Upper lobe of right lung (tissue), 1 donor: ENCODE data around the gene GALNT14. TPM values are rescaled to one million over a fixed set of nuclear protein-coding genes. Genes with fewer than 3 reads are reported as not detected.

Source experiments
- ATAC-seq: fragments of 200-7000 bp; cut with Tn5 transposase; one replicate; pipeline ENCODE4 v1.9.1; 2020; ENCODE audit warnings: mild to moderate bottlenecking, moderate library complexity
- DNase-seq: peaks from one replicate; pipeline ENCODE4 v3.0.0-alpha.2; 2020
- H3K27ac ChIP-seq: fragments of 200-600 bp; one replicate; pipeline ENCODE4 v1.8.0; 2022
- H3K27me3 ChIP-seq: fragments of 200-600 bp; one replicate; pipeline ENCODE4 v1.8.0; 2022; ENCODE audit warnings: mild to moderate bottlenecking
- H3K36me3 ChIP-seq: fragments of 200-600 bp; one replicate; pipeline ENCODE4 v1.8.0; 2022
- H3K4me1 ChIP-seq: fragments of 200-600 bp; one replicate; pipeline ENCODE4 v1.8.0; 2022
- H3K4me3 ChIP-seq: fragments of 200-600 bp; one replicate; pipeline ENCODE4 v1.8.0; 2022; ENCODE audit warnings: mild to moderate bottlenecking
- H3K9me3 ChIP-seq: fragments of 200-600 bp; one replicate; pipeline ENCODE4 v1.8.0; 2022
- intact Hi-C: fragments of 100-400 bp; cut with DNase I; formaldehyde crosslinking; loops from one replicate; pipeline ENCODE4 v1.11.0; 2022
- total RNA-seq: library from RNA; stranded (reverse); fragmentation: NEBNext Ultra II Directional; extraction: Animal tissue kit (Norgen Biotek cat#: 25700); gene quantifications from one replicate; pipeline ENCODE4 v1.2.1, GENCODE V29; 2021
- TF ChIP-seq, protein P1 (sequence below): fragments of 200-600 bp; IDR thresholded peaks from one replicate; pipeline ENCODE4 v1.8.0; 2022; ENCODE audit warnings: antibody characterized with exemption
- donor health status: DM: no; HTN: yes; CAD: no; lungs with severe emphysema.

GALNT14 gene
- total RNA-seq, 1 donor from 2014 or later: 0.81 TPM

DNA sequence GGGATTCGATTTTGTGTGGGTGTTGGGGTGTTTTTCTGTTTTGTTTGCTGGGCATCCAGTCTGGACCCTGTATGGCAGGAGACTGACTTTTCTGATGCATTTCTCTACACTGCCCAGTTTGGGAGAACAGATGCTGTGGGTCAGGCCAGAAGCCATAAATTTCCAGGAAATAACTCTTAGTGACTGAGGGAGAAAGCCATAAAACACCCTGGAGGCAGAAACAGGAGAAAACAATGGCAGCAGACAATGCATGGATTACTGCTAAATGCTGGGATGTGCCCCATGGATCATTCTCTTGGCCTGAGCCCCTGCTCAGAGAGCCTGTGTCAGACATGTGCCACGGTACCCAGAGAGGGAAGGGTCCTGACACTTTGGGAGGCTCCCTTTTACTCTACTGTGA, 197.4 kb downstream of the GALNT14 start:
- intact Hi-C loops: no loop called here
- Histone ChIP-seq H3K36me3 (no peaks in the 10 kb centered on the region), H3K9me3 (no peaks in the 10 kb centered on the region), H3K4me3 (no peak overlapping the region), H3K4me1 (no peaks in the 10 kb centered on the region), H3K27ac (no peak overlapping the region), H3K27me3 (no peaks in the 10 kb centered on the region)
- ATAC-seq (no peak), DNase-seq (no peak)
- TF ChIP-seq, protein P1, sequence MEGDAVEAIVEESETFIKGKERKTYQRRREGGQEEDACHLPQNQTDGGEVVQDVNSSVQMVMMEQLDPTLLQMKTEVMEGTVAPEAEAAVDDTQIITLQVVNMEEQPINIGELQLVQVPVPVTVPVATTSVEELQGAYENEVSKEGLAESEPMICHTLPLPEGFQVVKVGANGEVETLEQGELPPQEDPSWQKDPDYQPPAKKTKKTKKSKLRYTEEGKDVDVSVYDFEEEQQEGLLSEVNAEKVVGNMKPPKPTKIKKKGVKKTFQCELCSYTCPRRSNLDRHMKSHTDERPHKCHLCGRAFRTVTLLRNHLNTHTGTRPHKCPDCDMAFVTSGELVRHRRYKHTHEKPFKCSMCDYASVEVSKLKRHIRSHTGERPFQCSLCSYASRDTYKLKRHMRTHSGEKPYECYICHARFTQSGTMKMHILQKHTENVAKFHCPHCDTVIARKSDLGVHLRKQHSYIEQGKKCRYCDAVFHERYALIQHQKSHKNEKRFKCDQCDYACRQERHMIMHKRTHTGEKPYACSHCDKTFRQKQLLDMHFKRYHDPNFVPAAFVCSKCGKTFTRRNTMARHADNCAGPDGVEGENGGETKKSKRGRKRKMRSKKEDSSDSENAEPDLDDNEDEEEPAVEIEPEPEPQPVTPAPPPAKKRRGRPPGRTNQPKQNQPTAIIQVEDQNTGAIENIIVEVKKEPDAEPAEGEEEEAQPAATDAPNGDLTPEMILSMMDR: no peak

DNA sequence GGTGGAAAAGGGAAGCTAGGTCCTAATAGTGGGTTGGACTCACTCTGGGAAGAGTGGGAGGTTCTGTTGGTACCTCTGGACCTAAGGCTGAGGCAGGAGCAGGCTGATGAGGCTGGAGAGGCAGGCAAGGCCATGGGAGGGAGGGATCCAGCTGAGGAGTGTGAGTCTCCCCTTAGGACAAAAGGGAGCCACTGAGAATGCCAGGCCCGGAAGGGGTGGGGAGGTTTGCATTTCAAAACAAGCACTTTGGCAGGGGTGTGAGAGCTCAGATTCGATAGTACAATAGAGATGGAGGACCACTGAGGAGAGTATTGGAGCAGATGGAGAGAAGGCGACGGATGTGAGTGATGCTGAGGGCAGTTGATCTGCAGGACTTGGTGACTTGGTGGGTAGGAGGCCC, 198.9 kb downstream of the GALNT14 start:
- no peak for ATAC-seq
- no peaks in the 10 kb centered on the region for H3K36me3 ChIP-seq
- intact Hi-C loops: no loop called here

DNA sequence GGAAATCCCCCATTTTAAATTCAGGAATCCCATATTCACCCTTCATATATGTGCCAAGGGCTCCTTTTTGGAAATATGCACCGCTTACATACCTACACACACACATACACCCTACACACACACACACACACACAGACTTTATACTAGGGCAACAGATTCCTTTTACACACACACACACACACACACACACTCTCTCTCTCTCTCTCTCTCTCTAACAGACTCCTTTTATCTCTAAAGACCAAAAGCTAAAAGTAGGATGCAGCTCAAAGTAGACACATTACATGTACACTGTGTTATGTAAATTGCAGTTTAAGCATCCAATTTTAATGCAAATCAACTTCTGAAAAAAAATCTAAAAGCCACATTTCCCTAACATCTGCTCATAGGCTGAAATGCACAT, 200.0 kb downstream of the GALNT14 start:
- TF ChIP-seq, protein P1: no peak
- Histone ChIP-seq H3K27ac (no peak overlapping the region), H3K36me3 (no peaks in the 10 kb centered on the region), H3K4me1 (no peaks in the 10 kb centered on the region), H3K4me3 (no peak overlapping the region), H3K9me3 (no peaks in the 10 kb centered on the region), H3K27me3 (no peaks in the 10 kb centered on the region)
- DNase-seq (no peak), ATAC-seq (no peak)
- intact Hi-C loops: no loop called here

More for the DNA sequence above, 198.9 kb downstream of the GALNT14 start:
- Histone ChIP-seq H3K4me3 (no peak overlapping the region), H3K27ac (no peak overlapping the region), H3K4me1 (no peaks in the 10 kb centered on the region), H3K9me3 (no peaks in the 10 kb centered on the region), H3K27me3 (no peaks in the 10 kb centered on the region)
- TF ChIP-seq, protein P1: no peak
- DNase-seq: no peak

DNA sequence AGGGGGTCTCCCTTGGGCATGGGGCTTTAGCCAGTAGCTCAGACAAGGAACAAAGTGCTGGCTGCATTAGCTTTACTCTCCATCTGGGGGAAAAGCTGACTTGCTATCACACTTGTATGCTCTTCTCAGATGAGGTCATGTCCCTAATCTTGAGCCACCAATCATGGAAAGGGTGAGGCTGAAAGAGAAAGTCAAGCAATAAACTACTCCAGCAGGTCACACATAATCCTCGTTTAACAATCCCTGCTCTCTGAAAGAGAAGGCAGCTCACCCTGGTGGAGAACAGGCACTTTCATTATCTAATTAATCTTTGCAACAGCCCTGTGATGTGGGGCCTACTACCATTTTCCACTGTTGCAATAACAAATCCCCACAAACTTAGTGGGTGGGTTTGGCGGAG, 201.3 kb downstream of the GALNT14 start:
- H3K27ac ChIP-seq: no peak overlapping the region
- TF ChIP-seq, protein P1: no peak
- intact Hi-C loops: no loop called here
- no peaks in the 10 kb centered on the region for H3K27me3 ChIP-seq
- H3K9me3 ChIP-seq: no peaks in the 10 kb centered on the region
- H3K36me3 ChIP-seq: no peaks in the 10 kb centered on the region
- no peaks in the 10 kb centered on the region for H3K4me1 ChIP-seq
- DNase-seq (no peak), ATAC-seq (no peak)
- no peak overlapping the region for H3K4me3 ChIP-seq

DNA sequence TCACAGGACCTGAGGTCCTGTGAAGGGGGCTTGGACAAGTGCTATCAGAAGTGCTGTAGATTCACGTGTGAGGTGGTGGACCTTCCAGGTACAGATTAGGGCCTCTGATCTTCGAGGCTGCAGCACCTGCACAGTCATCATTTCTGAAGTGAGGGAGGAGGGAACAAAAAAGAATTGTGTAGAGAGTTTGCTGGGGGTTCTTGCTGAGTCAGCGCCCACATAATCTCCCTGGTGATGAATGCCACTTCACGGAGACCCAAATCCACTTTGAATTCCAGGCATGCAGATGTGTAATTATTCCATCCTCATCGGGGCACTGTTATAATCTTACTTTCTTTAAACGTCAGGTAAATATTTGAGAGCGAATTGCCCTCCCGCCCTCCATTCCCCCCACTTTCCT, 202.4 kb downstream of the GALNT14 start:
- no peak overlapping the region for H3K27ac ChIP-seq
- ATAC-seq (no peak), DNase-seq (no peak)
- intact Hi-C loops: no loop called here
- no peaks in the 10 kb centered on the region for H3K9me3 ChIP-seq
- H3K27me3 ChIP-seq: no peaks in the 10 kb centered on the region
- TF ChIP-seq, protein P1: no peak
- no peaks in the 10 kb centered on the region for H3K4me1 ChIP-seq
- no peaks in the 10 kb centered on the region for H3K36me3 ChIP-seq
- no peak overlapping the region for H3K4me3 ChIP-seq

DNA sequence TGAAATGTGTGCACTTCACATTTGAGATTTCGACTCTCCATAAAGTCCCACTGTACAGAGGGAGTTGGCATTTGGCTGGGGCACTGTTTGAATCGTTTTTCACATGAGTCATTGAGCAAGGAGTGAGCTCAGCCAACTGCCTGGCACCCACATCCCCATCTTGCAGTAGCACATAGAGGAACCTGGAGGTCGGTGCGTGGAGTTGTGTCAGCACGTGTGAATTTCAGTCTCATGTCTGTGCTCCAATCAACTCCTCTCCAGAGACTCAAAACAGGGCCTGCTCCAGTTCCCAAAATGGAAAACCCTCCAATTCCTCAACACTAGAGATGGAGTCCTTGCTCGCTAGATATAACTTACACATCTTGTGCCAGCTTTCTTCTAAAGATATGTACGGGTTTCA, 204.2 kb downstream of the GALNT14 start:
- no peaks in the 10 kb centered on the region for H3K4me1 ChIP-seq
- TF ChIP-seq, protein P1: no peak

More for the DNA sequence above, 204.2 kb downstream of the GALNT14 start:
- intact Hi-C loops: no loop called here
- no peak for DNase-seq
- Histone ChIP-seq H3K36me3 (no peaks in the 10 kb centered on the region), H3K27ac (no peak overlapping the region), H3K4me3 (no peak overlapping the region), H3K27me3 (no peaks in the 10 kb centered on the region), H3K9me3 (no peaks in the 10 kb centered on the region)
- no peak for ATAC-seq
